AG09309 (cell line): Measurements from ENCODE around the gene RAX2.

Experiments used
- DNase-seq: peaks from one replicate; pipeline ENCODE4 v3.0.0-alpha.2; 2010; ENCODE audit warnings: low read depth
- H3K4me3 ChIP-seq: 2 replicates; pipeline ENCODE4 v1.5.1; 2011; ENCODE audit warnings: mild to moderate bottlenecking, low read depth, low read length, moderate library complexity; ENCODE audit not compliant: control insufficient read depth
- CTCF ChIP-seq: IDR thresholded peaks from 2 replicates; pipeline ENCODE4 v1.5.1; 2011; ENCODE audit warnings: mild to moderate bottlenecking, low read depth, low read length, inconsistent platforms; ENCODE audit not compliant: insufficient read depth, control insufficient read depth; ENCODE audit errors: missing control alignments

RAX2 gene

DNA sequence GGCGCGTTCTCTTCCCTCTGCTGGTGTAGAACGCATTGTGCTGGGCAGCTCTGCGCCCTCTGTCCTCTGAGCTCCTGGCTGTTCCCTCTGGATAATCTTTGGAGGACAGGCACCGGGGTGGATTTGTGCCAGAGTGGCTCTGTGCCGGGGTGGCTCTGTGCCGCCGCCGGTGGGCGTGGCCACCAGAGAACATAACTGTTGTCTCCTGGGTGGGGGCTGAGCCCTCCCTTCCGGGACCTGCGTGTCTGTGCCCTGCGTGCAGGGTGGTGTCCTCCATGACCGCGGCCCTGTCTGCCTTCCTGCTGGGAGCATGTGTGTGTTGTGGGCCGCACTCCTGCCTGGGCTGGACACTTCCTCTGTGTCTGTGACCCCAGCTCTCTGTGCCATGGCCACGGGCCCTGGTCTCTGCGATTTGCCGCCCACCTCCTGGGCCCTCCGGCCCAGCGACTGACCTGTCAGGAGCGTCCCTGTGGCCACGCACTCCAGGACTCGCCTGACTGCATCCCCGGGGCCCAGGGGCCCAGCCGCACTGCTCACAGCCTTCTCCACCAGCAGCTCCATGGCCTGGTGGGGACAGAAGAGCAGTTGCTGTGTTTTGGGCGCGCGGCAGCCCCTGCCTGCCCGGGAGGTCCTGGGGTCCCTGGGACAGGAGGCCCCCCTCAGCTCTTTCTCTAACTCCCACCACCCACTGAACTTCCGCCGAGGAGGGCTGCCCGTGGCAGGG is 36.6 kb upstream of the RAX2 start:
- H3K4me3 ChIP-seq: no peak overlapping the region
- no peak for DNase-seq
- TF ChIP-seq CTCF: no peak

DNA sequence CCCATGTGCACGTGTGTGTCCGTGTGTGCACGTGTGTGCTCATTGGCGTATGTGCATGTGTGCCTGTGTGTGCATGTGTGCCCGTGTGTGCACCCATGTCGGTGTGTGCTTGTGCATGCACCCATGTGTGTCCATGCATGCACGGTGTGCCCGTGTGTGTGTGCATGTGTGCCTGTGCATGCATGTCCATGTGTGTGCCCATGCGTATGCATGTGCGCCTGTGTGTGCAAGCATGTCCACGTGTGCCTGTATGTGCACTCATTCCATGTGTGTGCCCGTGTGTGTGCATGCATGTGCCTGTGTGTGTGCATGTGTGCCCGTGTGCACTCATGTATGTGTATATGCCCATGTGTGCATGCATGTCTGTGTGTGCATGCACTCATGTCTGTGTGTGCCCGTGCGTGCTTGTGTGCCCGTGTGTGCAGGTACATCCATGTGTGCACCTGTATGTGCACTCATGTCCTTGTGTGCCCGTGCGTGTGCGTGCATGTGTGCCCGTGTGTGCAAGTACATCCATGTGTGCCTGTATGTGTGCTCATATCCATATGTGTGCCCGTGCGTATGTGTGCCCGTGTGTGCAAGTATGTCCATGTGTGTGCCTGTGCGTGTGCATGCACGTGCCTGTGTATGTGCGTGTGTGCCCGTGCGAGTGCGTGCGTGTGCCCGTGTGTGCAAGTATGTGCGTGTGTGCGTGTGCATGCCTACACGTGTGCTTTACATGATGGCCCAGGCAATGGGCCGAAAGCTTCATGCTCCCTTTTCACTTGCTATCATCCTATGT is 35.7 kb upstream of the RAX2 start:
- H3K4me3 ChIP-seq: no peak overlapping the region
- no peak for DNase-seq
- no peak for TF ChIP-seq CTCF

GRCh38 chr19:3807131-3807480 is 35.1 kb upstream of the RAX2 start:
- H3K4me3 ChIP-seq: no peak overlapping the region
- no peak for TF ChIP-seq CTCF
- no peak for DNase-seq

DNA sequence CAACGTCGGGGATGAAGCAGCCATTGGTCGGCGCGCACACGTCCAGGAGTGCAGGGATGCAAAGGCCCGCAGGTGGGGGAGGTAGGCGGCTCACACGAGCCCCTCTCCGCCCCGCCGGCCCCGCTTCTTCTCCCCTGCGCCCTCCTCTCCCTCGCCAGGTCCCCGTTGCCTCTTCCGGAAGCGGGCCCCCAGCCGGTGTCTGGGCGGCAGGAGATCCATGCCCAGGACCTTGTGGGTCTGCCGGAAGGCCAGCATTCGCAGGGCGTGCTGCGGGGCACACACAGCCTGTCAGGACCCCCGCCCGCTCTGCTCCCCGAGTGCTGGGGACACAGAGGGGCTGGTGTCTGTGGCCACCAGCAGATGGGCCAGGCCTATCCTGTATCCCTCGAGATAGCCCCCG is 33.8 kb upstream of the RAX2 start:
- no peak for TF ChIP-seq CTCF
- no peak for DNase-seq
- no peak overlapping the region for H3K4me3 ChIP-seq

DNA sequence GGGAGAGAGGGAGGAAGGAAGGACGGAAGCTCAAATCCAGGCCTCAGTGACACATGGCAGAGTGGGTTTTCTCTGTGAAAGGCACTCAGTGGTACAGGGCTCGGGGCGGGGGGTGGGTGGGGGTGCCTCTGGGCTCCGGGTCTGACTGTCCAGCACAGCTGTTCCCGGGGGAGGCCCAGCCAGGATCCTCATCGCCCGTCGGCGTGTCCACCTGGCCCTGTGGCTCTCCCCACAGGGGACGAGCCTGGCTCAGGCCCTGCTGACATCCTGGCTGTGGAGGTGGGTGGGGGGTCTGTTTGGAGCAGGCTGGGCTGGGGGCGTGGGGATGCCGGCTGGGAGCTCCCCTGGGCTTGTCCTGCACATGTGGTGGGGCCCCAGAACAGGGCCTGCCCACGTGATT is 32.4 kb upstream of the RAX2 start:
- DNase-seq: no peak
- TF ChIP-seq CTCF: no peak
- no peak overlapping the region for H3K4me3 ChIP-seq

GRCh38 chr19:3803986-3804385 is 32.0 kb upstream of the RAX2 start:
- TF ChIP-seq CTCF: no peak
- H3K4me3 ChIP-seq: no peak overlapping the region
- no peak for DNase-seq
